WTC11 (cell line): Measurements from ENCODE around the gene FLRT3.

Experiments
- ETV6 ChIP-seq: sonication (generic); formaldehyde crosslinking; IDR thresholded peaks from 2 replicates; pipeline ENCODE4 v1.8.1; 2022; ENCODE audit warnings: mild to moderate bottlenecking, missing genetic modification reagents
- HMGXB4 ChIP-seq: sonication (generic); formaldehyde crosslinking; IDR thresholded peaks from 2 replicates; pipeline ENCODE4 v1.8.1; 2023; ENCODE audit warnings: mild to moderate bottlenecking, moderate library complexity, missing genetic modification reagents
- JUN ChIP-seq: sonication (generic); formaldehyde crosslinking; IDR thresholded peaks from 2 replicates; pipeline ENCODE4 v1.8.0; 2023; ENCODE audit warnings: mild to moderate bottlenecking, missing genetic modification reagents
- NFYB ChIP-seq: sonication (generic); formaldehyde crosslinking; conservative IDR thresholded peaks from 2 replicates; pipeline ENCODE4 v1.8.0; 2022; ENCODE audit warnings: low read depth, missing genetic modification reagents
- SMAD4 ChIP-seq: sonication (generic); formaldehyde crosslinking; IDR thresholded peaks from 2 replicates; pipeline ENCODE4 v1.8.0; 2022; ENCODE audit warnings: mild to moderate bottlenecking, missing genetic modification reagents
- TEAD1 ChIP-seq: sonication (generic); formaldehyde crosslinking; IDR thresholded peaks from 2 replicates; pipeline ENCODE4 v1.8.0; 2022; ENCODE audit warnings: mild to moderate bottlenecking, missing genetic modification reagents
- ZBTB21 ChIP-seq: sonication (generic); formaldehyde crosslinking; IDR thresholded peaks from 2 replicates; pipeline ENCODE4 v1.8.1; 2023; ENCODE audit warnings: mild to moderate bottlenecking, missing genetic modification reagents, borderline replicate concordance
- ZNF121 ChIP-seq: sonication (generic); formaldehyde crosslinking; IDR thresholded peaks from 2 replicates; pipeline ENCODE4 v1.8.0; 2023; ENCODE audit warnings: missing genetic modification reagents
- ZNF317 ChIP-seq: sonication (generic); formaldehyde crosslinking; IDR thresholded peaks from 2 replicates; pipeline ENCODE4 v1.8.1; 2023; ENCODE audit warnings: low read depth, mild to moderate bottlenecking, moderate library complexity, missing genetic modification reagents, borderline replicate concordance
- ZNF416 ChIP-seq: fragments of 250-450 bp; sonication (Bioruptor Pico); IDR thresholded peaks from 2 replicates; pipeline ENCODE4 v1.9.0; 2021; ENCODE audit warnings: mild to moderate bottlenecking, inconsistent platforms
- TF ChIP-seq, protein P1 (sequence below): fragments of 200-600 bp; IDR thresholded peaks from 2 replicates; pipeline ENCODE4 v1.8.0; 2022; ENCODE audit warnings: antibody characterized with exemption

- TF ChIP-seq NFYB (CRISPR knock-in tag) (no peak), TEAD1 (CRISPR knock-in tag) (no peak), ZBTB21 (no peak), ZNF416 (CRISPR knock-in tag) (no peak), SMAD4 (CRISPR knock-in tag) (no peak), HMGXB4 (no peak), ZNF317 (CRISPR knock-in tag) (no peak), ETV6 (no peak), ZNF121 (CRISPR knock-in tag) (no peak), JUN (CRISPR knock-in tag) (no peak)
- TF ChIP-seq, protein P1, sequence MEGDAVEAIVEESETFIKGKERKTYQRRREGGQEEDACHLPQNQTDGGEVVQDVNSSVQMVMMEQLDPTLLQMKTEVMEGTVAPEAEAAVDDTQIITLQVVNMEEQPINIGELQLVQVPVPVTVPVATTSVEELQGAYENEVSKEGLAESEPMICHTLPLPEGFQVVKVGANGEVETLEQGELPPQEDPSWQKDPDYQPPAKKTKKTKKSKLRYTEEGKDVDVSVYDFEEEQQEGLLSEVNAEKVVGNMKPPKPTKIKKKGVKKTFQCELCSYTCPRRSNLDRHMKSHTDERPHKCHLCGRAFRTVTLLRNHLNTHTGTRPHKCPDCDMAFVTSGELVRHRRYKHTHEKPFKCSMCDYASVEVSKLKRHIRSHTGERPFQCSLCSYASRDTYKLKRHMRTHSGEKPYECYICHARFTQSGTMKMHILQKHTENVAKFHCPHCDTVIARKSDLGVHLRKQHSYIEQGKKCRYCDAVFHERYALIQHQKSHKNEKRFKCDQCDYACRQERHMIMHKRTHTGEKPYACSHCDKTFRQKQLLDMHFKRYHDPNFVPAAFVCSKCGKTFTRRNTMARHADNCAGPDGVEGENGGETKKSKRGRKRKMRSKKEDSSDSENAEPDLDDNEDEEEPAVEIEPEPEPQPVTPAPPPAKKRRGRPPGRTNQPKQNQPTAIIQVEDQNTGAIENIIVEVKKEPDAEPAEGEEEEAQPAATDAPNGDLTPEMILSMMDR, result no peak
These were observed 47.2 kb upstream of the FLRT3 start for GRCh38 chr20:14384416-14385175.
